NOMO-1 treated with DMSO at 0.1 percent for 48 hours (cell line): ENCODE results near the gene PCDHGB3.

Source experiments
- DNase-seq: peaks from one replicate; lab custom pipeline; 2025; ENCODE audit not compliant: unreplicated experiment; lab: John Stamatoyannopoulos, UW

Gene PCDHGB3

DNA sequence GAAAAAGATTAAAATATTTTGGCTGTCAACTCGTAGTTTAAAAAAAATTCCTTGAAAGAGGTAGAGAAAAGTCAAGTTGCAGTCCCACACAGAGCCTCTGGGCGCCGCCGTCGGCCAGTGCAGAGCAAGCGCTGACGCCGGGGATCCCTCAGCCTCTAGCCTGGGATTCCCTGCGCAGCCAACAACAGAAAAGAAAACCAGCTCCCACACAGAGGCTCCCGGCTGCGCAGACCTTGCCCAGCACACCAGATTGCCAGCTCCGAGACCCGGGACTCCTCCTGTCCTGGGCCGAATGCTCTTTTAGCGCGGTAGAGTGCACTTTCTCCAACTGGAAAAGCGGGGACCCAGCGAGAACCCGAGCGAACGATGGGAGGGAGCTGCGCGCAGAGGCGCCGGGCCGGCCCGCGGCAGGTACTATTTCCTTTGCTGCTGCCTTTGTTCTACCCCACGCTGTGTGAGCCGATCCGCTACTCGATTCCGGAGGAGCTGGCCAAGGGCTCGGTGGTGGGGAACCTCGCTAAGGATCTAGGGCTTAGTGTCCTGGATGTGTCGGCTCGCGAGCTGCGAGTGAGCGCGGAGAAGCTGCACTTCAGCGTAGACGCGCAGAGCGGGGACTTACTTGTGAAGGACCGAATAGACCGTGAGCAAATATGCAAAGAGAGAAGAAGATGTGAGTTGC lies 47.6 kb downstream of the PCDHGB3 start, which contains the start of gene PCDHGB7:
Gene PCDHGB7, plus strand, starts transcription at position 184 of the 679 bp plus-strand sequence. Its CDS starts 183 bp downstream, at position 367.
- peak; percentile 58 for DNase-seq

DNA sequence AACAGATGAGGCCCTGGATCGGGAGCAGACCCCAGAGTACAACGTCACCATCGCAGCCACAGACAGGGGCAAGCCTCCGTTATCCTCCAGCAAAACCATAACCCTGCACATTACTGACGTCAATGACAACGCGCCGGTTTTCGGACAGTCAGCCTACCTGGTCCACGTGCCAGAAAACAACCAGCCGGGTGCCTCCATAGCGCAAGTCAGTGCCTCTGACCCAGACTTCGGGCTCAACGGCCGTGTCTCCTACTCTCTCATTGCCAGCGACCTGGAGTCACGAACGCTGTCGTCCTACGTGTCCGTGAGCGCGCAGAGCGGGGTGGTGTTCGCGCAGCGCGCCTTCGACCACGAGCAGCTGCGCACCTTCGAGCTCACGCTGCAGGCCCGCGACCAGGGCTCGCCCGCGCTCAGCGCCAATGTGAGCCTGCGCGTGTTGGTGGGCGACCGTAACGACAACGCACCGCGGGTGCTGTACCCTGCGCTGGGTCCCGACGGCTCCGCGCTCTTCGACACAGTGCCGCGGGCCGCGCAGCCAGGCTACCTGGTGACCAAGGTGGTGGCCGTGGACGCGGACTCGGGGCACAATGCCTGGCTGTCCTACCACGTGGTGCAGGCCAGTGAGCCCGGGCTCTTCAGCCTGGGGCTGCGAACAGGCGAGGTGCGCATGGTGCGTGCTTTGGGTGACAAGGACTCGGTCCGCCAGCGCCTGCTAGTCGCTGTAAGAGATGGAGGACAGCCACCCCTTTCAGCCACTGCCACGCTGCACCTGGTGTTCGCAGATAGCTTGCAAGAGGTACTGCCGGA lies 49.2 kb downstream of the PCDHGB3 start:
- no peak for DNase-seq

DNA sequence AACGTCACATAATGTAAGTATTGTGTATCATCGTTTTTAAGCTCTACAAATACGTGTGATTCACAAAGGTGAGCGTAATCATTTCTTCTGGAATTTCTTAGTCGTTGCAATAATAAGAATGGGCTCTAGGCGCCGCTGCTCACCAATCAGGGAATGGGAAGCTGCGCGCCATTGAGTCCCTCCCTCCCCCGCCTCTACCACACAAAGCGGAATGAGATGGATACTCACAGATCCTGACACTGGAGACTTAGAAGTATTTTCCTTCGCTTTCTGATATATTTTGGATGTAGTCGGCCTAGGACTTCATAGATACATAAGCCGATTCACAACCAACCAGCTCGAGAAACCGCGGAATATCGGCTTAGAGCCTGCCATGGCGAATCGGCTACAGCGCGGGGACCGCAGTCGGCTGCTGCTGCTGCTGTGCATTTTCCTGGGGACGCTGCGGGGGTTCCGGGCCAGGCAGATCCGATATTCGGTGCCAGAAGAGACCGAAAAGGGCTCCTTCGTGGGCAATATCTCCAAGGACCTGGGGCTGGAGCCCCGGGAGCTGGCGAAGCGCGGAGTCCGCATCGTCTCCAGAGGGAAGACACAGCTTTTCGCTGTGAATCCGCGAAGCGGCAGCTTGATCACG lies 50.9 kb downstream of the PCDHGB3 start, which contains the start of gene PCDHGA11:
Gene PCDHGA11, plus strand, starts transcription at position 197 of the 634 bp plus-strand sequence. Its CDS starts 177 bp downstream, at position 374.
- peak; percentile 52 for DNase-seq

DNA sequence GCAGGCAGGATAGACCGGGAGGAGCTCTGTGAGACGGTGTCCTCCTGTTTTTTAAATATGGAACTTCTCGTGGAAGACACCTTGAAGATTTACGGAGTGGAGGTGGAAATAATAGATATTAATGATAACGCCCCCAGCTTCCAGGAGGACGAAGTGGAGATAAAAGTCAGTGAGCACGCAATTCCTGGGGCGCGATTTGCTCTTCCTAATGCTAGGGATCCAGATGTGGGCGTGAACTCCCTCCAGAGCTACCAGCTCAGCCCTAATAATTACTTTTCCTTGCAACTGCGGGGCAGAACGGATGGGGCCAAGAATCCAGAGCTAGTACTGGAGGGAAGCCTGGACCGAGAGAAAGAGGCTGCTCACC lies 51.4 kb downstream of the PCDHGB3 start:
- no peak for DNase-seq
